SJSA1 (cell line): ENCODE results near the gene ST3GAL3. TPM values are rescaled to one million over a fixed set of nuclear protein-coding genes. Genes with fewer than 3 reads are reported as not detected.

Source experiments
- DNase-seq, 2 experiments: peaks; one replicate each; pipeline ENCODE4 v3.0.0-alpha.2; 2015 to 2020; ENCODE audit warnings: low spot score in 2 of 2, low read depth in 1 of 2
- H3K27ac ChIP-seq: fragments of 250-450 bp; sonication (Bioruptor Pico); 2 replicates; pipeline ENCODE4 v1.5.1; 2020; ENCODE audit warnings: mild to moderate bottlenecking, moderate library complexity
- H3K27me3 ChIP-seq: fragments of 250-450 bp; sonication (Bioruptor Pico); replicated peaks from 2 replicates; pipeline ENCODE4 v1.5.1; 2020; ENCODE audit warnings: mild to moderate bottlenecking, moderate library complexity
- H3K36me3 ChIP-seq: fragments of 250-450 bp; sonication (Bioruptor Pico); 2 replicates; pipeline ENCODE4 v1.5.1; 2020; ENCODE audit warnings: mild to moderate bottlenecking
- H3K4me1 ChIP-seq: fragments of 250-450 bp; sonication (Bioruptor Pico); replicated peaks from 2 replicates; pipeline ENCODE4 v1.6.1; 2021; ENCODE audit warnings: mild to moderate bottlenecking
- H3K4me3 ChIP-seq: fragments of 250-450 bp; sonication (Bioruptor Pico); 2 replicates; pipeline ENCODE4 v1.5.1; 2020; ENCODE audit warnings: mild to moderate bottlenecking
- H3K9me3 ChIP-seq: fragments of 250-450 bp; sonication (Bioruptor Pico); replicated peaks from 2 replicates; pipeline ENCODE4 v1.5.1; 2020; ENCODE audit warnings: mild to moderate bottlenecking
- total RNA-seq: library from RNA; depleted of rRNA; stranded (reverse); fragments of >200 nt; shearing (Covaris generic); gene quantifications from 2 replicates; pipeline ENCODE4 v1.2.3, GENCODE V29; 2014

Gene ST3GAL3
- total RNA-seq, 1 experiment from 2014 or later, result 25.0 TPM

DNA sequence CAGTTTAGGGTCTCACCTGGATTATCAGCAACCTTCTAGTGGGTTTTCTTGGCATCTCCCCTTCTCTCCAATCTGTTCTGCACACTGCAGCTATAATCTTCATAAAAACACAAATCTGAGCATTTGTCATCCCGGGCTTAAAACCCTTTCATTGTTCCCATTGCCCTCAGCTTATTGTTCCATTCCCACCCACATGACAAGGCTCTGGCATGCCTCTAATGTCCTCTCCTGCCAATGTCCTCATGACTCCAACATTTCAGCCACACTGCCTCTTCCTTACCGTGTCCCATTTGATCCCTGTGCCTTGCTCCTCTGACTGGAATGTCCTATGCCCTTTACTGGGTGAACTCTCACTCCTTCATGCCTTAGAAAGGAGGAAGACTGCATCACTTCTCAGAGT lies 255.0 kb downstream of the ST3GAL3 start:
- H3K36me3 ChIP-seq, result peaks cover 32% of the 10 kb centered on the region
- H3K4me3 ChIP-seq, result no peak overlapping the region
- no peak overlapping the region for H3K27ac ChIP-seq
- no peaks in the 10 kb centered on the region for H3K4me1 ChIP-seq
- no peak for DNase-seq
- no peaks in the 10 kb centered on the region for H3K9me3 ChIP-seq
- H3K27me3 ChIP-seq, result no peaks in the 10 kb centered on the region

- Histone ChIP-seq H3K36me3 (peaks cover 31% of the 10 kb centered on the region), H3K4me3 (no peak overlapping the region)
- DNase-seq, result no peak
Observed at GRCh38 chr1:43963006-43963405, 255.7 kb downstream of the ST3GAL3 start.

GRCh38 chr1:43963890-43964289 lies 256.6 kb downstream of the ST3GAL3 start:
- no peak for DNase-seq
- H3K27me3 ChIP-seq, result no peaks in the 10 kb centered on the region
- peaks cover 29% of the 10 kb centered on the region for H3K36me3 ChIP-seq
- no peaks in the 10 kb centered on the region for H3K9me3 ChIP-seq
- no peaks in the 10 kb centered on the region for H3K4me1 ChIP-seq
- H3K27ac ChIP-seq, result no peak overlapping the region
- H3K4me3 ChIP-seq, result no peak overlapping the region

More at GRCh38 chr1:43963006-43963405, 255.7 kb downstream of the ST3GAL3 start:
- Histone ChIP-seq H3K27me3 (no peaks in the 10 kb centered on the region), H3K4me1 (no peaks in the 10 kb centered on the region), H3K9me3 (no peaks in the 10 kb centered on the region), H3K27ac (no peak overlapping the region)

- DNase-seq, result no peak
- H3K9me3 ChIP-seq, result no peaks in the 10 kb centered on the region
- H3K36me3 ChIP-seq, result peaks cover 21% of the 10 kb centered on the region
- no peak overlapping the region for H3K27ac ChIP-seq
- no peaks in the 10 kb centered on the region for H3K27me3 ChIP-seq
- no peaks in the 10 kb centered on the region; the same call in 1 of the 2 replicates for H3K4me1 ChIP-seq
- no peak overlapping the region for H3K4me3 ChIP-seq
Observed at GRCh38 chr1:43965316-43965715, 258.0 kb downstream of the ST3GAL3 start.

- Histone ChIP-seq H3K9me3 (no peaks in the 10 kb centered on the region), H3K4me3 (no peak overlapping the region), H3K36me3 (peaks cover 29% of the 10 kb centered on the region), H3K4me1 (peaks cover 6% of the 10 kb centered on the region), H3K27ac (no peak overlapping the region), H3K27me3 (no peaks in the 10 kb centered on the region)
- DNase-seq, result peak in 1 of 2 experiments; percentile 4
Observed at GRCh38 chr1:43968348-43968948, 261.1 kb downstream of the ST3GAL3 start.

GRCh38 chr1:43969416-43969745 lies 262.0 kb downstream of the ST3GAL3 start:
- Histone ChIP-seq H3K27me3 (no peaks in the 10 kb centered on the region), H3K27ac (no peak overlapping the region), H3K4me3 (no peak overlapping the region), H3K4me1 (peaks cover 11% of the 10 kb centered on the region), H3K9me3 (no peaks in the 10 kb centered on the region), H3K36me3 (peaks cover 29% of the 10 kb centered on the region)
- no peak for DNase-seq

DNA sequence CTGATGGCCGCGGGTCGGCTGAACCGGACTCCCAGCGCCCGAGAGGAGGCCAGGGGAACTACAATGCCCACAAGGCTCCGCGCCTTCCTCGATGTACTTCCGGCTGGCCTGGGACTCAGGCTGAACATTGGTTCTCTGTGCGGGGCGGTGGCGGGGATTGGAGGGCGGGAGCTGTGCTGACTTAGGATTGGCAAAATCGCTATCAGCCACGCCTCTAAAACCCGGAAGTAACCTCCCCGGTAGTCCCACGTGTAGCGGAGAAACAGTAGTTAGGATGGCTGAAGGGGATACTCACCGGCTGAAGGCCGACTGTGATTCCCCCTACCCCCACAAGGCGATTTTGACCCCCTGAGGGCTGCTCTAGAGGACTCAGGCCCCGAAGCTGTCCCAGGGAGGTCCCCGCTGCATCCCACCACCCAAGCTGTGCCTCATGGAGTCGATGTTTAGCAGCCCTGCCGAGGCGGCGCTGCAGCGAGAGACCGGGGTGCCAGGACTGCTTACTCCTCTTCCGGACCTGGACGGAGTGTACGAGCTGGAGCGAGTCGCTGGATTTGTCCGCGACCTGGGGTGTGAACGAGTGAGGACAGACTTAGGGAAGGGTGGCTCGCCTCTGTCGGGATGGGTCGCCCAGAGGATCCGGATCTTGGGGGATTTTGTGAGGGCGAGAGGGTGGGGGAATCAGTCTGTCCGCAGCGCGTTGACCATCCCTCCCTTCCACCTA lies 262.6 kb downstream of the ST3GAL3 start, which contains the start of gene DPH2:
Gene DPH2 (plus strand): TSS at position 265 of the 721 bp plus-strand sequence. CDS start 166 bp downstream, at position 431.
- no peaks in the 10 kb centered on the region for H3K9me3 ChIP-seq
- DNase-seq, result peak; percentile 83 to 98
- H3K4me3 ChIP-seq, result peak within 1 kb of the TSS; percentile 61
- H3K27me3 ChIP-seq, result no peaks in the 10 kb centered on the region
- no peak within 1 kb of the TSS for H3K27ac ChIP-seq
- peaks cover 31% of the 10 kb centered on the region for H3K36me3 ChIP-seq
- peaks cover 13% of the 10 kb centered on the region for H3K4me1 ChIP-seq

- H3K9me3 ChIP-seq, result no peaks in the 10 kb centered on the region
- no peak overlapping the region for H3K27ac ChIP-seq
- no peaks in the 10 kb centered on the region for H3K27me3 ChIP-seq
- H3K36me3 ChIP-seq, result peaks cover 35% of the 10 kb centered on the region
- H3K4me1 ChIP-seq, result peaks cover 13% of the 10 kb centered on the region
- peak overlapping the region; percentile 61 for H3K4me3 ChIP-seq
- no peak for DNase-seq
Observed at GRCh38 chr1:43970502-43970901, 263.2 kb downstream of the ST3GAL3 start.

GRCh38 chr1:43970911-43971310 lies 263.6 kb downstream of the ST3GAL3 start:
- no peak for DNase-seq
- H3K4me3 ChIP-seq, result no peak overlapping the region
- peaks cover 17% of the 10 kb centered on the region for H3K4me1 ChIP-seq
- no peaks in the 10 kb centered on the region for H3K27me3 ChIP-seq
- H3K27ac ChIP-seq, result no peak overlapping the region
- peaks cover 37% of the 10 kb centered on the region for H3K36me3 ChIP-seq
- no peaks in the 10 kb centered on the region for H3K9me3 ChIP-seq

GRCh38 chr1:43971336-43971980 lies 264.1 kb downstream of the ST3GAL3 start:
- Histone ChIP-seq H3K9me3 (no peaks in the 10 kb centered on the region), H3K36me3 (peaks cover 42% of the 10 kb centered on the region), H3K4me1 (peaks cover 23% of the 10 kb centered on the region), H3K27me3 (no peaks in the 10 kb centered on the region), H3K4me3 (no peak overlapping the region), H3K27ac (no peak overlapping the region)
- DNase-seq, result no peak

- Histone ChIP-seq H3K9me3 (no peaks in the 10 kb centered on the region), H3K27ac (no peak overlapping the region), H3K36me3 (peaks cover 59% of the 10 kb centered on the region), H3K4me3 (peak overlapping the region; percentile 88), H3K4me1 (peaks cover 42% of the 10 kb centered on the region), H3K27me3 (no peaks in the 10 kb centered on the region)
- DNase-seq, result no peak
Observed at GRCh38 chr1:43973981-43974442, 266.7 kb downstream of the ST3GAL3 start.

- peak; percentile 87 to 96 for DNase-seq
- H3K27ac ChIP-seq, result peak within 1 kb of the TSS; percentile 57
- H3K4me3 ChIP-seq, result peak within 1 kb of the TSS; percentile 88
- H3K36me3 ChIP-seq, result peaks cover 59% of the 10 kb centered on the region
- no peaks in the 10 kb centered on the region for H3K27me3 ChIP-seq
- H3K4me1 ChIP-seq, result peaks cover 42% of the 10 kb centered on the region
- H3K9me3 ChIP-seq, result no peaks in the 10 kb centered on the region
Observed at GRCh38 chr1:43974443-43975248, 267.3 kb downstream of the ST3GAL3 start, which contains the start of gene ATP6V0B. TSS of gene ATP6V0B (plus strand) at chr1:43974960. CDS start at chr1:43975041, 81 bp downstream.

DNA sequence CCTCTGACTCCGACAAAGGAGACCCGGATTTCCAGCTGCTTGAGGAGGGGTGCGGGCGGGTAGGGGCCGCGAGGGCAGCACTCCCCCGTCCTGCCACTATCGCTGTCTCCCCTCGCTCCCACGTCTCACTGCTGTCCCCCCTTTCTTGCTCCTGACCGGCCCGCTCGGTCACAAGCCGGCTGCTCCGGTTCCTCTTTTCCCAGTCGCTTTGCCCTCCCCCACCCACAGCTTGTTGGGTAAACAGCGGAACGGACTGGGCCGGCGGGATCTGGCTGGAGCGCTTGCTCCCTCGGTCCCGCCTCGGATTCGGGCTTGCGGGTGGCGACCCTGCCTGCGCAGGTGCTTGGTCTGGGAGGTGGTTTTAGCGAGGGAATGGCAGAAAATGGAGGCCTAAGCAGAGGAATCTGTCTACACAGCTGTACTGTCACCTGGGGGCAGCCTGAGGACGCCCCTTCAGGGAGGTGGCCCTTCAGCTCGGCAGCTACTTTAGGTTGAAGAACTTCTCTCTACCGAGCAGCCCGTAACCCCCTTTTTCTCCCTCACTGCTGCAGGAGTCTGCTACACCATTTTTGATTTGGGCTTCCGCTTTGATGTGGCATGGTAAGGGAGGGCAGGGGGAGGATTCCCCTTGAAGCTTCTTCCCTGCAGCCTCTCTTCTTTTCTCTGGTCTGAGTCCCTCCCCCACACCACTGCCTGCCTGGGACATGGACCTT lies 268.1 kb downstream of the ST3GAL3 start:
- Histone ChIP-seq H3K27me3 (no peaks in the 10 kb centered on the region), H3K27ac (peak overlapping the region; percentile 57), H3K4me1 (peaks cover 49% of the 10 kb centered on the region), H3K4me3 (peak overlapping the region; percentile 88), H3K36me3 (peaks cover 61% of the 10 kb centered on the region), H3K9me3 (no peaks in the 10 kb centered on the region)
- DNase-seq, result no peak
